Glomerular visceral epithelial cell (primary cell): ENCODE data around the gene BRIP1.
A peak's percentile ranks its signal among the peaks of the same experiment; 100 is the strongest.
"Not testable (repeated sequence)": the region's sequence is repeated elsewhere in the genome, so short reads cannot be mapped to it uniquely, and the experiment has no call there.

Source experiments
- DNase-seq: peaks from one replicate; pipeline ENCODE4 v3.0.0-alpha.2; 2016; ENCODE audit errors: extremely low spot score

BRIP1 gene

DNA sequence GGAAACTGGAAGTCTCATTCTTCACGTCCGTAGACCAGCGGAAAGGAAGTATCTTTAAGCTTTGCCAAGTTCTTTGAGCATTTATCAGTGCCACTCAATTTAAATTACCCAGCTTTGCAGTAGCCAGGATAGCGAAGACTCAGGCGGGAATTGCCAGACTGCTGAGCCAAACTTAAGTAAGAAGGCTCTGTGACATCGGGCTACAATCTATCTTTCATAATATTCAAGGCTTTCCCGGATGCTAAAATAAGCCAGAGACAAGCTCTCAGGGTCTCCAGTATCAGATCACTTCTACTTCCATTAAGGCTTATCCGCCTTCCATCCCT lies 436 bp upstream of the BRIP1 start:
- DNase-seq = no peak

DNA sequence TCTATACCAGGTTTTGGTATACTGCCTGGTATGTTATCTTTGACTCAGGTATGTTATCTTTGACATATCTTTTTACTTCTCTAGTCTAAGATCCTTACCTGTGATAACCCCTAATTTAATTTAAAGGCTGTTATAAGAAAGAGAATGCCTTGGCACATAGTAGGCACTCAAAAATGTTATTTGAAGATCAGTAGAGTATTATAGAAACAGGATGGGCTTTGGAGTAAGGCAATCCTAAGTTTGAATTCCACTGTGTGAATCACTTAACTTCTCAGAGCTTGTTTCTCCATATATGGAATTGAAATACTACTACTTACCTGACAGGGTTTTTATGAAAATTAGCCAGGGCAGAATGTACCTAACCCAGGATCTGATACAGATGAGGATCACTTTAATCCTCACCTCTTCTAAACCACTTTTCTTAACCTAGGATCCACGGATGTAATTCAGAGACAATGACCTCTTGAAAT lies 1.2 kb downstream of the BRIP1 start:
- DNase-seq = peak; percentile 34

DNA sequence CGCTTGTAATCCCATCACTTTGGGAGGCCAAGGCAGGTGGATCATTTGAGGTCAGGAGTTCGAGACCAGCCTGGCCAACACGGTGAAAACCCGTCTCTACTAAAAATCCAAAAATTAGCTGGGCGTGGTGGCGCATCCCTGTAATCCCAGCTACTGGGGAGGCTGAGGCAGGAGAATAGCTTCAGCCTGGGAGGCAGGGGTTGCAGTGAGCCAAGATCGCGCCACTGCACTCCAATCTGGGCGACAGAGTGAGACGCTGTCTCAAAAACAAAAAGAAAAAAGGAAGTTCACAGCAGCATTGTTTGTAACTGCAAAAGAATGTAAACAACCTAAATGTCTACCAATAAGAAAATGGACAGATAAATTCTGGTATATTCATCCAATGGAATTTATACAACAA lies 2.9 kb downstream of the BRIP1 start:
- DNase-seq = not testable (repeated sequence)

DNA sequence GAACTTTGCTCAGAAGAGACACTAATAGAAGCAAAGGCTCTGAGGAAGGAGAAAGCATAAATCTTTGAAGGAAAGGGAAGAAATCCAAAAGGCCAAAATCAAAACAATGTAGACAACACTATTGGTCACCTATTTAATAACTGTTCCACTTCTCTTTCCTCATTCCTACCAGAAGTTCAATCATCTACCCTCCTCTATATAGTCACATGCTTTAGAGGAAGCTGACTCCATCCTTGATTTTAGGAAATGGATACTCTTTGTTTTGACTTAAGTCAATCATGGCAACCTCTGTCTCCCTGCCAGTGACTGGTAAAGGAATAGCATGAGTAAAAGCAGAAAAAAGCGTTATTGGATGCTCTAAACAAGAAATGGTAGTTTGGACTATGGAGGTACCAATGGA lies 7.3 kb downstream of the BRIP1 start:
- DNase-seq = no peak

DNA sequence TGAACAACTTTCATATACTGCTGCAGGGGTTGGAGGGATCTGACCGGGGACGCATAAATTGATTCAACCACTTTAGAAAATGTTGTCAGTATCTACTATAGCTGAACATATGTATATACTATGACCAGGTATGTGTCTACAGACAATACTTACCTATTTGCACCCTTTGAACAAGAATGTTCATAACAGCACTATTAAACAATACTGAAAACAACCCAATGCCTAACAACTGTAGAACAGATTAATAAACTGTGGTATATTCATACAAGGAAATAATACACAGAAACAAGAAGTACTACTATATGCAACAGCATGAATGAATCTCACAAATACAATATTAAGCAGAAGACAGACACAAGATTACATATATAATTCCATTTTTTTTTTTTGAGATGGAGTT lies 10.5 kb downstream of the BRIP1 start:
- no peak for DNase-seq

DNA sequence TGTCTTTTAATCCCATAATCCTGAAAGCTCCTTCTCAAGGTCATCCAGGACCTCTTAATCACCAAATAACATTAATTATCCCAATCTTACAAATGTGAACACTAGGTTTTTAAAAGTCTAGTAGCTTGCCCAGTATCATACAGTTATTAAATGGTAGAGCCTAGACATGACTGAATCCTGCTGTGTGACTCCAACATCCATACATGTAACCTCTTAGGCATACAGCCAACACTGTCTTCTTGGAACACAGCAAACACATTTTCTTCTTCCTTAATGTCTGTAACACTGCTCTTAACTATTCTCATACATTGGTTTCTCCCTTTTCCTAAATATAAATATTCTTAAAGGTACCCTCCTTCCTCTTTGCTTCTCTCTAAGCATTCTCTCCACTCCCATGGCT lies 13.7 kb downstream of the BRIP1 start:
- no peak for DNase-seq

DNA sequence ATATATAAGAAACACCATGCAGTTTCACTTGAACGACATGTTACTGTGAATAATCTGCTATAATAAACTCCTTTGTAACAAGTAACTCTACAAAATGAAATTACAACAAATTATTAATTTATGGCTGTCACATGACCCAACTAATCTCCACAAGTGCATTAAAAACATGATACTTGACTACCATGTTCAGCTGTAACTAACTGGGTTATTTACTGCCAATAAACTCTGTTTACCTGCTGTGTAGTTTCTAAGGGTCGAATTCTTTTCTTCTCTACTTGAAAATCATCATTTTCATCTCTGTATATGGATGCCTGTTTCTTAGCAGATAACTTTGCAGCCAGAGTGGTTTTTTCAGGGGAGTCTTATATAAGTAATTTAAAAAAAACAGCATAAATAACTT lies 14.4 kb downstream of the BRIP1 start:
- no peak for DNase-seq

DNA sequence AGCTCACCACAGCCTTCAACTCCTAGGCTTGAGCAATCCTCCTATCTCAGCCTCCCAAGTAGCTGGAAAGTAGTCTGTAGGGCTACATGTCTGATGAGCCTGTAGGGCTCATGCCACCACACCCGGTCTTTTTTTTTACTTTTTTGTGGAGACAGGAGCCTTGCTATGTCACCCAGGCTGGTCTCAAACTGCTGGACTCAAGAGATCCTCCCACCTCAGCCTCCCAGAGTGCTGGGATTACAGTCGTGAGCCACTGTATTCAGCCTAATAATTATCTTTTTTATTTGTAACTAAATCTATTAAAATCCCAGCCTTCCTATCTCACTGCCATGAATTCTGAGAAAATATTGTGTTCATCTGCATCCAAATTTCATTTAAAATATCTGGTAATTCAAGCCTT lies 15.1 kb downstream of the BRIP1 start:
- DNase-seq = no peak

DNA sequence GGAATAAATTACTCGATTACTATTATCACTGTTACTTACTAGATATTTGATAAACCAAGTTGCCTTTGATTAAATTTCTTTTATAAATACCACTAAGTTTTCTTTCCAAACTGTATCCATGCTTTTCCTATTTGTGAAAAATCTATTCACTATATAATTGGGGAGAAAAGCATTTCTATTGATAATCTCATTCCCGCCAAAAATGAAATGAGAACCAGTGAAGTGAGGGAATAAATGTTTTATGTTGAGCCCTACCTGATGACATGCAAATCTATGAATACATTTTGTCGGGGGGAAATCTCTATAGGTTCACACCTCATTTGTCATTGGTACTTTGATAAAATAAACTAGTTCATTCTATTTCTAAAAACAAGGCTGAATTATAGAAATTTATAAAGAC lies 15.7 kb downstream of the BRIP1 start:
- DNase-seq = no peak

DNA sequence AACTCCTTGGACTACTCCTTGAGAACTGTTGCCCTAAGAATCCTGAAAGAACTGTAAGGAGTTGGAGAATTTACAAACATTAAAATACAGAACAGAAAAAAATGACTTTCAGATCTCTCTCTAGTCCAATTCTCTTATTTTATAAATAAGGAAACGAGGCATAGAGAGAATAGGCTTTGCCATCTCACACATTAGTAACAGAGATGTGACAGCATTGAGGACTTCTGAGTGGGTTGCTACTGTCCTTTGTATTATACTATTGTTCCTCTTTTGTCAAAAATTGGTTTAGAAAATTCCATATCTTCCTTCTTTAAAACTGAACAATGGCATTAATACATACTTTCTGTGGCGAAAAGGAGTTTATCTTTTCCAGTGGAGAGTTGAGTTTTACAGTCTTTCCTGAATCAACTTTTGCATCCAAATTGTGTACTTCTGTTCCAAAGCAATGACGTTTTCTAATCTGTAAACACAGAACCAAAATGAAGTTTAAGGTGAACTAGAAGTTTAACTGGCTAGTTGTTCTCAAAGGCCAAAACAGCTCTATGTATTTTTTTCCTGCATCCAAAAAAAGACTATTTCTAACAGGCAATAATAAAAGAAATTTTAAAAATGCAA lies 16.5 kb downstream of the BRIP1 start:
- DNase-seq = no peak

DNA sequence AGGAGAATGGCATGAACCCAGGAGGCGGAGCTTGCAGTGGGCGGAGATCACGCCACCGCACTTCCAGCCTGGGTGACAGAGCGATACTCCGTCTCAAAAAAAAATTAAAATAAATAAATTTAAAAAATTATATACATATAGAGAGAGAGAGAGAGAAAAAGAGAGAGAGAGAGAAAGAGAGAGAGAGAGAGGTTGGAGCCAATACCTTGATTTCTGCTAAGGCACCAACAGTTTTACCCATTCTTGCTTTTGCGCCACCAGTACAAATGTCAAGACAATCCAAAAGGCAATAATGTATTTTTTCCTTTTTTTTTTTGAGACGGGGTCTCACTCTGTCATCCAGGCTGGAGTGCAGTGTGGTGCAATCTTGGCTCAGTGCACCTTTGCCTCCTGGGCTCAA lies 17.2 kb downstream of the BRIP1 start:
- DNase-seq = no peak

DNA sequence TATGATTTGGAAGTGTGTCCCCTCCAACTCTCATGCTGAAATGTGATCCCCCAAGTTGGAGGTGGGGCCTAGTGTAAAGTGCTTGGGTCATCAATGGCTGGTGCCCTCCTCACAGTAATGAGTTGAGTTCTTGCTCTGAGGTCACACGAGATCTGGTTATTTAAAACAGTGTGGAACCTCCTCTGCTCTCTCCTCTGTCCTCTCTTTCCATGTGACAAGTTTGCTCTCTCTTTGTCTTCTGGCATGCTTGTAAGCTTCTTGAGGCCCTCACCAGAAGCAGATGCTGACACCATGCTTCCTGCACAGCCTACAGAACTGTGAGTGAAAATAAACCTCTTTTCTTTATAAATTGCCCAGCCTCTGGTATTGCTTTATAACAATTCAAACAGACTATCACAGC lies 19.9 kb downstream of the BRIP1 start:
- DNase-seq = no peak

DNA sequence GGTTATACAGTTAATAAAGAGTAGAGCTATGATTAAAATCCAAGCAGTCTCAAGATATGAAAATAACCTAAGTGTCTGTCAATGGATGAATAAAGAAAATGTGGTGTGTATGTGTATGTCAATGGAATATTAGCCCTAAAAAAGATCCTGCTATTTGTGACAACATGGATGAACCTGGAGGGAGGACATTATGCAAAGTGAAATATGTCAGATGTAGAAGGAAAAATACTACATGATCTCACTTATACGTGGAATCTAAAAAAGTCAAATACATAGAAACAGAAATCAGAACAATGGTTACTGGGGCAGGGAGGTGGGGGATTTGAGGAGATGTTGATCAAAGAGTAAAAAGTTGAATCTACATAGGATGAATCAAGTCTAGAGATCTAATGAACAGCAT lies 20.4 kb downstream of the BRIP1 start:
- no peak for DNase-seq

DNA sequence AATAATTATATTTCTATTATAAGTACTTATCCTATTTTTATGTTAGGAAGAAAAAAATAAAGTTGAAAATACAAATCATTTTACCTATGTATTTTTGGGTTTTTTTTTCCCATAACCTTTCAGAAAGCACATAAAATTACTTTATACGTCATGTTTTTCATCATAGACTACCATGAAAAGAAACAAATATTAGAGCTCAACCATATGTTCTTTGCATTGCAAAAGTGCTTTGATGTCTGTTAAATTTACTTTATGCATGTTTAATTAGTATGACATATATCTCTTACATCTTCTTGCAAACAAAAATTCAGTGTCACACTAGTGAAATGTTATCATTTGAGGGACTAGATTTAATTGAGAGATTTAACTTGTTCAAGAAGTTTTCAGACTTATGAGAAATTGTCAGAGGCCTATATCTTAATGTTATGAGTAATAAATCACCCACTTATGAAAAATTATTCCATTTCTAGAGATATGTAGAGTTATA lies 24.0 kb downstream of the BRIP1 start:
- DNase-seq = no peak

DNA sequence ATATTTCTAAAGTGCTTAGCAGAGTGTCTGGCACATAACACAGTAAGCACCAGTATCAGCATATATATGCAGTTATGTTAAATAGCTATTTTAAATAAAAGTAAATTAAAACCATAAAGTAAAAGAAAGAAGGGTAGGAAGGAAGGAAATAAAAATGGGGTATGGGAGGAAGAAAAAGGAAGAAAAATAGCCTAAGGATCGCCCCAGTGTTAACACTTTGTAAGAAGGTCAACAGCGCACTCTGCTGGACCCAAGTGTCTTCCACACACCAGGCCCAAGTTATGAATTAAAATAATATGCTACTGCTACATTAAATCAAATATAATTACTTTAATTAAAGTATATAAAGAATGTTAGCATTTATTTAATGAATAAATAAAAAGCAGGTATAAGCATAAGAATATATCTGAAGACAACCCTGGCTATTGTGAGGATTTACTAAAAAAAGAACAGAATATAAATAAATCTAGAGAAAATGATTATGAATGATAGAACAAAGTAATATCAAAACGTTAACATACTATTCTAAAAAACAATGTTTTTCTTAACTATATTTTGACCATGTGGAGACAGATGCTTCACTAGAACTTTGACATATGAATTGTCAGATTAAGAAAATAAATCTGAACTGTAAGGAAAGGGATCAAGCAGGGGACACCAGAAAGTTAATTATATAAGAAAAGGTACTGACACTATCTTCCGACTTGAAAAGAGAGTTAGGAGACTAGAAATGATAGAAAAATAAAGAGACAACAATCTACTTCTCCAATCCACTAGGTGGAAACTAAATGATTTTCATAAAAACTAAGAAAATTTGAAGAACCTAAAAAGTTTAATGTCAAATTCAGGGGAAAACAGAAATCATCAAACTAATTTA lies 25.9 kb downstream of the BRIP1 start:
- DNase-seq = peak; percentile 60

DNA sequence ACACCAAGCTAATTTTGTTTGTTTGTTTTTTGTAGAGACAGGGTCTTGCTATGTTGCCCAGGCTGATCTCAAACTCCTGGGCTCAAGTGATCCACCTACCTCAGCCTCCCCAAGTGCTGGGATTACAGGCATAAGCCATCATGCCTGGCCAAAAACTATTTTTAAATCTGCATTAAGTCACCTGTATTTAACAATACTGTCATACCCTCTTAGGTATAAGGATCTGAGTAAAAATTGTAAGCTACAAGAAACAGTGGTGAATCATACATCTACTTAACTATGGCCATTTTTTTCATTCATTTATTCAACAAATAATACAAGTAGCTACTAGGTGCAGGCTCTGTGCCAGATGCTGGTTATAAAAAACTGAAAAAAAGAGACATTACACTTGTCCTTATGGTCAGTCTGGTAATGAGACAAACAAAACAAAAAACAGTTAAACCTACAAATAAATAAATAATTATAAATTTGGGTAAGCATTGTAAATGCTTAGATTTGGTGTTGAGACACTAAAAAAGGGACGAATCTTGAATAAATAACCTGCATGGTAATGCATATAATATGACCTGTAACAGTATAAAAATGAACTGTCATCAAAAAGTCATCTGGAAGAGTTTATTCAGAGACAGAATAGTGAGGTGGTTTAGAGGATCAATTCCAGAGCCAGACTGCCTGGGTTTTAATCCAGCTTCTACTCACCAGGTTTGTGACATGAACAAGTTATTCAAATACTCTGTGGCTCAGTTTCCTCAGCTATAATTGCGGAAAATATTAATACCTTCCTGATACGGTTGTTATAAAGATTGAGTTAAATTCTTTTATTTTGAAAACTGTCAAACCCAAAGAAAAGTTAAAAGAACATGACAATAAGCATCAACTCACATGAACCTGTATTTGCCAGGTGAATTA lies 26.8 kb downstream of the BRIP1 start:
- DNase-seq = no peak

DNA sequence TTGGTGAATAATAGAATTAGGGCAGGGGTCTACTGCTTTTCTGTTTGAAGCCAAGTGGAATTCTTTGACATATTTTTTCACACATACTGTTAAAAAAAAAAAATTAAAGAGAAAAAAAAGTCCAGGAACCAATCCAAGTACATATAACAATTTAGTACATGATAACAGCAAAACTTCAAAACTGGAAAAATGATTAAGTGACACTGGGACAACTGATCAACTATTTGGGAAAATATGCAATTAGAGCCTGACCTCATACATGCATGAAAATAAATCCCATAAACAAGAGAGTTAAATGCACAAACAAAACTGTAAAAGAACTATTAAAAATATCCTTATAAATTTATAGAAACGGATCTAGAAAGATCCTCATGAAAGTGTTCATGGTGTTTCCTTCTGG lies 27.7 kb downstream of the BRIP1 start:
- no peak for DNase-seq

DNA sequence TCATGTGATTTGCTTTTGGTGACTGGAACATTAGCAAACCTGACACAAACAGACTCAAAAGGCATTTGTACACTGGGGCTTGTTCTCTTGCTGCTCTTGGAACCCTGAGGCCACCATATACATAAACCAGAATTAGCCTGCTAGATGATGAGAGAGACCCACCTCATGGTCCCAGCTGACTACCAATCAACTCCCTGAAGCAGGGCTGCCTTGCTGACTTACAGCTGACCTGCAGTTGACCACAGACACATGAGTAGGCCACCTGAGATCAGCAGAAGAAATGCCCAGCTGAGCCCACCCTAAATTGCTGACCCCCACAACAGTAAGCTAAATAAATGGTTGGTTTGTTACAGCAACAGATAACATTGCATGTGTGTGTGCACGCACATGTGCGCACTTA lies 28.7 kb downstream of the BRIP1 start:
- DNase-seq = no peak

DNA sequence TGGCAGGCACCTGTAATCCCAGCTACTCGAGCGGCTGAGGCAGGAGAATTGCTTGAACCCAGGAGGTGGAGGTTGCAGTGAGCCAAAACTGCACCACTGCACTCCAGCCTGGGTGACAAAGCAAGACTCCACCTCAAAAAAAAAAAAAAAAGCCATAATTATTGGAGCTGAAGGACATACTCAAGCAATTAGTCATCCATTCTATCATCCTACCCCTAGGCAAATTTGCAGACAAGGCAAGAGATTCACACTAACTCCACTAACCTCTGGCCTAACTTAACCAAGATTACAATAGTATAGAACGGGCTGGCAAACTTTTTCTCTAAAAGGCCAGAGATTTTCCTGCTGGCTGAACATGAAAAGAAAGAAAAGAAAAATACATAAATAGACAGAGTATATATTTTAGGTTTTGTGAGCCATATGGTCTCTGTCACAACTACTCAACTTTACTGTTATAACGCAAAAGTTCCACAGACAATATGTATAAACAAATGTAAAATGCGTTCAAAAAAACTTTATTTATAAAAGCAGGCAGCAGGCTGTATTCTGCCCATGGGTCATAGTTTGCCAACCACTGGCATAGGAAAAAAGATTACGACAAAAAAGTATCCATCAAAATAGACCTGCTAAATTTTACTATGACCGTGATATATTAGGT lies 29.7 kb downstream of the BRIP1 start:
- peak; percentile 59 for DNase-seq

DNA sequence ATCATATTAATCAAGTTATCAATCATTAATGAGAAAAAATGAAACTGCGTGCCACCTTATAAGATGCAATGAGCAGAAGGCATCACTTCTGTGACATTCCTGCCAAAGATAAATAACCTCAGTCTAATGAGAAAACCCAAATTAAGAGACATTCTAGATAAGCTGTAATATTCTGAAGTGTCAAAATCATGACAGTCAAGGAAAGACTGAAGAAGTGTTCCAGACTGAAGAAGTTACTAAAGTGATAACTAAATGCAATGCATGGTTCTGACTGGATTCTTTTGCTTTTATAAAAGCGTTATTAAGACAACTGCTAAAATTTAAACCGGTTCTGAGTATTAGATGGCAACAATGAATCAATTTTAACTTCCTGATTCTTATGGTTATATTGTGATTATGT lies 30.9 kb downstream of the BRIP1 start:
- DNase-seq = no peak

DNA sequence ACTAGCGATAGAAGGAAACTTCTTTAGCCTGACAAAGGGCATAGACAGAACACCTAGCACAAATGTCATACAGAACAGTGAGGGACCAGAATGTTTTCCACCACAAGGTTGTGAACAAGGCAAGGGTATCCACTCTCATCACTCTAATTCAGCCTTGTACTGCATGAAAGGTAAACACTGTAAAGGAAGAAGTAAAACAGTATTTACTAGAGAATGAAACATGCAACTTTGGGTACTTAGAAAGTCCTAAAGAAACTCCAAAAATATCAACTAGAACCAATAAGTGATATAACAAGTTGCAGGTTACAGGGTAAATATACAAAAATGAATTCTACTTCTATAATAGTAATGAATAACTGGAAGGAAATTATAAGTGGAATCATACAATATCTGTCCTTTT lies 32.2 kb downstream of the BRIP1 start:
- no peak for DNase-seq

DNA sequence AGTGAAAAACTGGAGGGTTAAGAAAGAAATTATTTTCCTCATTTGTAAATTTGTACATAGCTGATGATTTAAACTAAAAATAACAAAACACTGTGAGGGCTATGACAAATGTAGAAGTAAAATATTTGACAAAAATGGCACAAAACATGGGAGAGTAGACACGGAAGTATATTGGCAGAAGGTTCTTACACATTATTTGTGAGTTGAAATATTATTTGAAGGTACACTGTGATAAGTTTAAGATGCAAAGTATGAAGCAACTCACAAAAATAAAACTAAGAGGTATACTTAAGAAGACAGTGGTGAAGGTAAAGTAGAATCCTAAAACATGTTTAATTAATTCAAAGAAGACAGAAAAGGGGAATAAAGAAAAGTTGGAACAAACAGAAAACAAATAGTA lies 34.6 kb downstream of the BRIP1 start:
- DNase-seq = no peak
